Skeletal muscle cell (primary cell): ENCODE results near the gene EGFL7.

Source experiments
- DNase-seq: peaks from one replicate; pipeline ENCODE4 v3.0.0-alpha.2; 2010; ENCODE audit warnings: low read depth
- H3K4me3 ChIP-seq: 2 replicates; pipeline ENCODE4 v1.5.1; 2011; ENCODE audit warnings: low read depth, mild to moderate bottlenecking, control low read depth, low read length, moderate library complexity

Gene EGFL7

DNA sequence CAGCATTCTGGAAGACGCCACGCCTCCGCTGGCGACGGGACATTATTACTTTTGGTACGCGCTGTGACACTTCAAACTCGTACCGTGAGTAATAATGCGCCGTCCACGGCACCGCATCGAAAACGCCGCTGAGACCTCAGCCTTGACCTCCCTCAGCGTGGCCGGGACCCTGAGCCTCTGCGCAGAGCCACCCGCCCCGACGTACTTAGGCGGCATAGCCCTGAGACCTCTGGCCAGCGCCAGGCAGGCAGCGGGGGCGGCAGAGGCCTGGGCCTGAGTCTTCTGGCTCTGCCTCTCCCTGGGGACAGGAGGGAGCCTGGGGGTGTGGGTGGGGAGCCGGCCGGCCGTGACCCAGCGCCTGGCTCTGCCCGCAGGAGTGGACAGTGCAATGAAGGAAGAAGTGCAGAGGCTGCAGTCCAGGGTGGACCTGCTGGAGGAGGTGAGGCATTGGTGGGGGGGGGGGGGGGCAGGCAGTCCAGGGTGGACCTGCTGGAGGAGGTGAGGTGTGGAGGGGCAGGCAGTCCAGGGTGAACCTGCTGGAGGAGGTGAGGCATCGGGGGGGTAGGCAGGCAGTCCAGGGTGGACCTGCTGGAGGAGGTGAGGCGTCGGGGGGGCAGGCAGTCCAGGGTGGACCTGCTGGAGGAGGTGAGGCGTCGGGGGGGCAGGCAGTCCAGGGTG, 8.0 kb downstream of the EGFL7 start:
- H3K4me3 ChIP-seq: no peak overlapping the region
- DNase-seq: no peak

DNA sequence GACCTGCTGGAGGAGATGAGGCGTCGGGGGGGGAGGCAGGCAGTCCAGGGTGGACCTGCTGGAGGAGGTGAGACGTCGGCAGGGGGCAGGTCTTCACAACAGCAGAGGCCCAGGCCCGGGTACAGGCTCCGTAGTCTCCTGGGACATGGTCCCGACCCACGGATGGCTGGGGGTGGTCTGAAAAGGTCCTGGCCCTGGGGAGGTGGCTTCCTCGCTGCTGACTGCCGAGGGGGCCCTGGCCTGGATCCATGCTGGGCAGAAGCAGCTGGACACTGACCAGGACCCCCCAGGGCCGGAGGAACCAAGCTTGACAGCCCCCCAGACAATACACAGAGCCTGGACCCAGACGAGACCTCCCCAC, 8.5 kb downstream of the EGFL7 start:
- H3K4me3 ChIP-seq: no peak overlapping the region
- DNase-seq: no peak

DNA sequence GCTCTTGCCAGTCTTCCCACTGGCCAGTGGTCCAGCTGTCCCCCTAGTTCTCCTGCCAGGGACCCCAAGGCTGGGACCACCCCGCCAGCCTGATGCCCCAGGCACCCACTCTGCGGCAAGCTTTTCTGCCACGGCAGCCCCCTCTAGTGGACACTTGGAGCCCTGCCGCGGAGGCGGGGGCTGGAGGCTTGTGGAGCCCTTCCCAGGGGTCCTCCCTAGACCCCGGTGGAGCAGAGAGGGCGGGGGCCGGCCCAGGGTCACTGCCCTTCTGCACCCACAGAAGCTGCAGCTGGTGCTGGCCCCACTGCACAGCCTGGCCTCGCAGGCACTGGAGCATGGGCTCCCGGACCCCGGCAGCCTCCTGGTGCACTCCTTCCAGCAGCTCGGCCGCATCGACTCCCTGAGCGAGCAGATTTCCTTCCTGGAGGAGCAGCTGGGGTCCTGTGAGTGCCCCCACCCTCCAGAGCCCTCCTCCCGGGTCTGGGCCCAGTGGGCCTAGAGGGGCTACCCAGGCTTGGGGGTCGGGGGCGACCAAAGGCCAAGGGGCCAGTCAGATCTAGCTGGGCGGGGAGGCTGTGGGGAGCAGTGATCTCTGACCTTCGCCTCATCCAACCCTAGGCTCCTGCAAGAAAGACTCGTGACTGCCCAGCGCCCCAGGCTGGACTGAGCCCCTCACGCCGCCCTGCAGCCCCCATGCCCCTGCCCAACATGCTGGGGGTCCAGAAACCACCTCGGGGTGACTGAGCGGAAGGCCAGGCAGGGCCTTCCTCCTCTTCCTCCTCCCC, 9.1 kb downstream of the EGFL7 start:
- no peak overlapping the region for H3K4me3 ChIP-seq
- DNase-seq: no peak

DNA sequence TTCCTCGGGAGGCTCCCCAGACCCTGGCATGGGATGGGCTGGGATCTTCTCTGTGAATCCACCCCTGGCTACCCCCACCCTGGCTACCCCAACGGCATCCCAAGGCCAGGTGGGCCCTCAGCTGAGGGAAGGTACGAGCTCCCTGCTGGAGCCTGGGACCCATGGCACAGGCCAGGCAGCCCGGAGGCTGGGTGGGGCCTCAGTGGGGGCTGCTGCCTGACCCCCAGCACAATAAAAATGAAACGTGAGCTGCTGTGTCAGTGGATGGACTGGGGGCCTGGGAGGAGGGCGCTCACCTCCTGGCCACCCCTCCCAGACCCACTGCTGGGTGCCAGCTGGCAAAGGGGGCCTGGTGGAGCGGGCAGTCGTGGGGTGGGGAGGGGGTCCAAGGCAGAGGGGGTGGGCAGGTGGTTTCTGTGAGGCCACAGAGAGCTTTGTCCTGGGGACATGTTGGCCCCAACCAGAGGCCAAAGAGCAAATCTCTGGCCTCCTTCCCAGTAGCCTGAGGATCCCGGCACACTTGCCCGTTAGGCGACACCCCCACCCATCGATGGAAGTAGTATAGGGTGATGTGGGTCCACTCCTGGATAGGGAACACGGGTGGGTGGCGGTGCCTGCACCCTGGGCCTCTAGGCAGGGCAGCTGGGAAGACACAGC, 9.8 kb downstream of the EGFL7 start:
- no peak overlapping the region for H3K4me3 ChIP-seq
- DNase-seq: no peak

DNA sequence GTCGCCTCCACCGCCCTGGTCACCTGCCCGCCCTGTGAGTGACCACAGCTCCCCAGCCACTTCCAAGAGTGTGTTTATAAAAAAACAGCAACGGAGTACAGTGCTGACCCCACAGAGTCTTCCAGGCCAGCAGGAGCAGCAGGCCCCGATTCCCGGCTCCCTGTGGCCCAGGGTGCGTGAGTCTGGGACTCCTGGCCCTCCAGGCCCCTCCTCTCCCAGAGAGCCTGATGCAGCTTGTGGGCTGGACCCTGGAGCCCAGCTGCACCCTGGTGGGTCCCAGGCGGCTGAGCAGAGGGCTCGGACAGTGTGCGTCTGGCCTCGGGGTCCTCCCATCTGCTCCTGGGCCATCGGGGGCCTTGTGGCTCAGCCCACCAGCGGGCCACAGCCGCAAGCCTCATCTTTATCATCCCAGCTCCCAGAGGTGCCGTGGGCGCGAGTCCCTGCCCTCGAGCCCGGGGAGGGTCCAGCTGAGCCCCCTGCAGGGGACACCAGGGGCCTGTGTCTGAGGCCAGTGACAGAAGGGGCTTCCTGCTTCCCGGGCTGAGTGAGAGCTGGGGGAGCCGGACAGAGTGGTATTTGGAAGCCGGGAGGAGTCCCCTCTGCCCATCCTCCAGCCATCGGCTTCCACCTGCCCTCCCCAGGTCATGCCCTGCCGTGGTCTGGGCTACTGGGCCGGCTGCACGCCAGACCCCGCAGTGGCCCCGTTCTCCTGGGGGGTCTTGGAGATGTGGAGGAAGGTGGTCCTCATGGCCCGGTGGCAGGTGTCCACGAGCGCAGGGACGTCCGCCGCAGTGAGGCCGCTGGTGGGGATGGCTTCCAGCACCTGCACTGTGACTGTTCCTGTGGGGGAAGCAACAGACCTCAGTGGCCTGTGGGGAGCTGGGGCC, 10.6 kb downstream of the EGFL7 start:
- DNase-seq: no peak
- H3K4me3 ChIP-seq: no peak overlapping the region

DNA sequence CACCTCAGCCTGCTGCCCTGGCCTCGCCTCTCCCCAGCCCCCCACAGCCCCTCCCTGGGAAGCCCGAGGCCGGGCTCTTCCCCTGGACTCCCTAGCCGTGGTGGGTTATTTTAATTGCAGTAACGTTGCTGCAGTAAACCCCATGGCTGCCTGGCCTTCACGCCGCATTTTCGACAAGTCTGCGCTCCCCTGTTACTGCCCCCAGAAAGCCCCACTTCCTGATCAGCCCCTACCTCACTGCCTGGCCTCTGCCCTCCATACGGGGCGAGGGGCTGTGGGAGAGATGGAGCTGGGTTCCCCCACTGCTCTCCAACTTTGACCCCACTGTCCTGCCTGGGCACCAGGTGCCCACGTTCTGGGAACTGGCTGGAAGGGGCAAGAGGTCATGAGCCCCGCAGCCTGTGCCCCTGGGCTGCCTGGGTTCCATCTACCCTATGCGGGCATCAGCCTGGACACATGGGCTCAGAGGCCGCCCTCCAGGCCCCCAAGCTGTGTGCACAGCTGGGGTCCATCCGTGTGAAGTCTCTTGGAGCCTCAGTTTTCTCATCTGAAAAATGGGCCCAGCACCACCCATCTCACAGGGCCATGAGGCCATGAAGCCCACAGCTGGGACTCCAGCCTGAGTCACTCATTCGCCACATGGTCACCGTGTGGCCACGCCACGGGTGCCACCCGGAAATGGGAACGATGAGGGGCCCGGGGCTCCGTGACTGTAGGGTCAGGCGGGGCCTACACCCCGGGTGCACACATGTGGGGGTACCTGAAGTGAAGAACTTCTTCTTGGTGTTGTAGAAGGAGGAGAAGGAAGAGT, 11.5 kb downstream of the EGFL7 start:
- DNase-seq: no peak
- H3K4me3 ChIP-seq: no peak overlapping the region

DNA sequence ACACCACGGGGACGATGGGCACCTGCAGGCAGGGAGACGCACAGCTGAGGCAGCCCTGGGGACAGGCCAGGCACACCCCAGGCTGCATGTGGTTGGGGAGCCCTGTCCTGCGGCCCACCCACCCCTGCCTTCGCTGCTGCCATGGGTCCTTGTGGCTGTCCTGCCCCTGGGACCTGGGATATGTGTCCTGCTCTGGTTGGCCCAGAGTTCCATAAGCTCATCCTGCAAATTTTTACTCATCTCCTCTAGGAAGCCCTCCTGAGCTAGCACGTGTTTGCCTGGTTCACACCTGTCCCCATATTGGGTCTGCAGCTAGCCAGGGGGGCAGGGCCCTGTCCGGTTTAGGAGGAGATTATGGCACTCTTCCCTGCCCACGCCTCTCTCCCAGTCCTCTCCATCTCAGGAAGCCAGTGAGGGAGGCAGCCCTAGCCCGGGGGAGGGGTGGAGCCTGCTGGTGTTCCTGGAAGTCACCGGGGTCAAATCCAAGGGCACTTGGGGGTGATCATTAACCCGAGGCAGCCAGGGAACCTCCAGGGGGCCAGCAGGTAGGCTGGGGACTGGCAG, 12.2 kb downstream of the EGFL7 start:
- H3K4me3 ChIP-seq: no peak overlapping the region
- no peak for DNase-seq

DNA sequence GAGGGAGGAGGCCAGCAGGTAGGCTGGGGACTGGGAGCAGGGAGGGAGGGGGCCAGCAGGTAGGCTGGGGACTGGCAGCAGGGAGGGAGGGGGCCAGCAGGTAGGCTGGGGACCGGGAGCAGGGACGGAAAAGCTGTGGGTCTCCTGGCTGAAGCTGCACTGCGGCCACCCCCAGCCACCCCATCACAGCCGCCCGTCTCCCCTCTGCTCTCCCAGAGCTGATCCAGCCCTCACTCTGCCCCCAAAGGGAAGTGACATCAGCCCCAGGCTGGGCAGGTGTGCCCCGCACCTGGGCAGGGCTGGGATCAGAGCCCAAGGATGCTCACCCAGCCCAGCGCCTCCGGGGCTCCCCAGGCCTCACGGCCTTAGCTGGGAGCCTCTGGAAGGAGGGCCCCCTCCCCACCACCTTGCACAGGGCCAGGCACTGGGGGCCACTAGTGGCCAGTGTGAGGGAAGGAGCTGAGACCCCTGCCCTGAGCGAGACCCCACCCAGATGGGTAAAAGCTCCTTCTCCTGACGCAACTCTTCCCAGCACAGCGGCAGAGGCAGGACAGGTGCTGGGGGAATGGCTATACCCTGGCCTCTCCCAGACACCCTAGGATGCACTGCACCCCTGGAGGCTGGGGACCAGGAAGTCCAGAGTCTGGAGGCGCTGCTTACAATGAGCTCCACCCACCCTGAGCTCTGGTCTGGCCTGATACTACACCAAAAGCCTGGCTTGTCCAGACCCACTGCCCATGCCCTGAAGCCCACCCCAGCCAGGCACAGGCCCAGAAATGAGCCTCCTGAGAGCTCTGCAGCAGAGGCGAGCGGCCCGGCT, 13.0 kb downstream of the EGFL7 start:
- DNase-seq: no peak
- H3K4me3 ChIP-seq: no peak overlapping the region

DNA sequence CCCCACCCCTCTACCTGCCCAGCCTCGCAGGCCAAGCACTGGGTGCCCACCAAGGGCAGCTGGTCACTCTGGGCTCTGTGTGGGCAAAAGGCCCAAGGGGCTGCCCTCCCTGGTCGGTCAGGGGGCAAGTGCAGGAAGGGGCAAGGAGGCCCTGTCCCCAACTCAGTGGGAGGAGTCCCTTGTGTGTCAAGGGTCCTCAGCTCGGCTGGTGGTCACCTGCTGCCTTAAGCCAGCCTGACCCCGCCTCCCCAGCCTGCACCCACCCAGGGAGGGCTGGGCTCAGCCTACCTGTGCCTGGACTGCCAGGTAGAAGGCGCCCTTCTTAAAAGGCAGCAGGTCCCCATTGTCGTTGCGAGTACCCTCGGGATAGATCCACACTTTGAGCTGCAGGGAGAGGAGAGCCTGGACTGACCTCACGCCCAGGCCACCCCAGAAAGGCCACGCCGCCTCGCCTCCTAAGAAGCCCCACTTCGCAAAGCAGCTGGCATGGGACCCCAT, 13.6 kb downstream of the EGFL7 start:
- H3K4me3 ChIP-seq: no peak overlapping the region
- no peak for DNase-seq

DNA sequence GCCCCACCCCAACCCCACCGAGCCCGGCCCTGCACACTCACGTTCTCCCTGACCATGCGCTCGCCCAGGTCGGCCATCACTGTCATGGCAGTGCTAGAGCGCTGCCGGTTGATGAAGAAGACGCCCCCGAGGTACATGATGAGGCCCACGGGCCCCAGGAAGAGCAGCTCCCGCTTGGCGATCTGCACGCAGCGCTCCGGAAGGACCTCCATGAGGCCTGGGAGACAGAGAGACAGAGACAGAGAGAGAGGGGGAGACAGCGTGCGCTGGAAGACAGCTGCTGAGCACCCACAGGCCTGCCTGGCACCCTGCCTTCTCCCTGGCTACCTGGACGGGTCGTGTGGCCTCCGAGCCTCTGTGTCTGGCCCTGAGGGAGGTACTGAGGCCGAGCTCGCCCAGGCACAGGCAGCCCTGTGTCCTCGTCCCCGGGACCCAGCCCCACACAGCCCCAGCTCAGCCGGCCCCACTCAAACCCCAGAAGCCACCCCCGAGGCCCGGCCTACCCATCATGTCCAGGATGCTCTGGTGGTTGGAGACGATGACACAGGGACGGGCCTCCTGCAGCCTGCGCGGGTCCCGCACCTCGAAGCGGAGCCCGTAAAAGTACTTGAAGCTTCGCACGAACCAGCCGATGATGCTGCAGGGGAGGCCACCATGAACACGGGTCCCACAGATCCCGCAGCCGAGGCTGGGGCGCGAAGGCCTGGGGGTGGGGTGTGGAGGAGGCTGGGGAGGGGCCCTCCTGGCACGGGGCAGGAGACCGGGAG, 14.4 kb downstream of the EGFL7 start:
- DNase-seq: no peak
- no peak overlapping the region for H3K4me3 ChIP-seq

DNA sequence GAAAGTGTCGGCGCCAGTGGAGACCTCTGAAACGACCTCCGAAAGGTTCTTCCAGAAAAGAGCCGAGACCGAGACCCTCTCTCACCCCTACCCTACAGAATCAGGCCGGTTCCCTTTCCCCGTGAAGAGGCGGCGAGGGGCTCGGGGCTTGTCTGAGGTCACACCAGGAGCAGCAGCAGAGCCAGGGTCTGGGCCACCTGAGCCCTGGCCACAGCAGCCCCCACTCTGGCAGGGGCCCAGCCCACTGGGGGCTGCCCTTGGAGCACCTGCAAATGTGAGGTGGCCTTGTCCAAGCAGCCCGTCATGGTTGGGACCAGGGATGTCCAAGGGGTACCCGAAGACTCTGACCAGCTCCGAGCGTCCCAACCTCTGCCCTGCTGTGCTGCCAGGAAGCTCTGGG, 15.3 kb downstream of the EGFL7 start:
- no peak for DNase-seq
- H3K4me3 ChIP-seq: no peak overlapping the region

DNA sequence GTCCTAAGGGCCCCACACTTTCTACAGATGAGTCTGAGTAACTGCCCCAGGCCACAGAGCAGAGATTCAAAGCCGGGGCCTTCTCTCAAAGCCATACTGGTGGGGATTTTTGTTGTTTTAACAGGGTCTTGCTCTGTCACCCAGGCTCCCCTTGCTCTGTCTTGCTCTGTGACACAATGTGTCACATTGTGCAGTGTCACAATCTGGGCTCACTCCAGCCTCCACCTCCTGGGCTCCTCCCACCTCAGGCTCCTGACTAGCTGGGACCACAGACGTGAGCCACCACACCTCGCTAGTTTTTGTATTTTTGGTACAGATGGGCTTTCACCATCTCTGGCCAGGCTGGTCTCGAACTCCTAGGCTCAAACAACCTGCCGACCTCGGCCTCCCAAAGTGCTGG, 15.9 kb downstream of the EGFL7 start:
- DNase-seq: no peak
- H3K4me3 ChIP-seq: no peak overlapping the region

DNA sequence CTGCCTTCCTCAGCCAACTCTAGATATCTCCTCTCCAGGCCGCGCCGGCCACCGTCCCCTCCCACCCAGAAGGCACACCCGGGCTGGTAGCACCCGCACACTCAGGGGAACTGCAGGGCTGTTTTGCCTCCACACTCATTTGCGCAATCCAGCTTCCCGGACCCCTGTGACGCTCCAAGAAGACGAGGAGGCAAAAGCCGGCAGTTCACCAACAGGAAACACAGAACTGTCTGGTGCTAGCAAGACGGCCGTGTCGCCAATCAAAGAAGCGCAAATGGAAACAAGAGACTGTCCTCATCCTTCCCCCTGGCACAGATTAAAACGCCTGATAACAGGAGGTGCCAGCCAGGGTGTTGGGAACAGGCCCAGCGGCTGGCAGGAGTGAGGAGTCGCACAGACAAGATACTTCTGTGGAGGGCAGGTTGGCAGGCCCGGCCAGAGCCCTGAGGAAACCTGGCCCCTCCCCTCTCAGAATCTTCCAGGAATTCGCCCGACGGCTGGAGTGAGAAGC, 16.8 kb downstream of the EGFL7 start:
- no peak for DNase-seq
- no peak overlapping the region for H3K4me3 ChIP-seq

DNA sequence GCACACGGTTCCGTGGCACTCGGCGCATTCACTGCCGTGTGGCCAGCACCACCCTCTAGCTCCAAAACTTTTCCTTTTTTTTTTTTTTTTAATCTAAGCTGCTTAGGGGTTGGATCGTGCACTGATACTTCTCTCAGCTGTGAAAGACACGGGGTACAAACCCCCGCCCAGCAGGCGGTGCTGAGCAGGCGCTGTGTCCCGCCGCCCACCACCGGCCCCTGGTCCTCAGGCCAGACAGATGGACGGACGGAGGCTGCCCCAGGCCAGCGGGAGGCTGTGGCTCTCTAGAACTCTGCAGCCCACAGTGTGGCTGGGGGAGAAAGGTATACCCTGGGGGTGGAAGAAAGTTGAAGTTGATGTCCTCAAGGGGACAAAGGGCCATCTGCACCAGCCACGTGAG, 18.3 kb downstream of the EGFL7 start:
- DNase-seq: no peak
- no peak overlapping the region for H3K4me3 ChIP-seq

DNA sequence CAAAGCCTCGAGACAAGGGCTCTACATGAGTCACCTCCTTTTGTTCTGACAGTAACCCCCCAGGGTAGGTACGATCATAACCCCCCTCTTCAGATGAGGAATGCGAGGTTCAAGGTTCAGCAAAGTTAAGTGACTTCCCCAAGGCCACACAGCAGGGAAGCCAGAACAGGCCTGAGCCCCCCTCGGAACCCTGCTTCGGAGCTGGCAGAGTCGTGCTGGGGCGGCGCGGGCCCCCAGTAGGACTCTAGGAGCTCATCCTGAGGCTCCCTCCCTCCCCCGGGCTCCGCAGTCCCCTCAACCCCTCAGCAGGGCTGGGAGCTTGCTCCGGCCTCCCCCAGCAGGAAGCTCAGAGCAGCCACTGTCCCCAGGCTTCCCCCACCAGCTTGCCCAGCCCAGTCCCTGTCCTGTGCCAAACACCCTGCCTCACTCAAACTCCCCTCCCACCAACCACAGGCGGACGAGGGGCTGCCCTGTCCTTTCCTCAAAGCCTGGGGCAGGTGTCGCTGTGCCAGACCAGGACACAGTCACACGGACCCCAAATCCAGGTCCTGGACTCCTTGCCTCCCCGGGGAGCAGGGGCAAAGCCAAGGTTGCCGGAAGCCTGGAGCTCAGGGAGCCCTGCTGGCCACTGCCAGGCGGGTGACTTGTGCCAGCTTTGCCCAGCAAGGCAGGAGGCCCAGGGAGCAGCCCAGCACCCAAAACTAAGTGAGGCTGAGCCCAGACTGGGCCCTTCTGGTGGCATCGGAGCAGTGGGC, 19.4 kb downstream of the EGFL7 start:
- DNase-seq: no peak
- H3K4me3 ChIP-seq: no peak overlapping the region

DNA sequence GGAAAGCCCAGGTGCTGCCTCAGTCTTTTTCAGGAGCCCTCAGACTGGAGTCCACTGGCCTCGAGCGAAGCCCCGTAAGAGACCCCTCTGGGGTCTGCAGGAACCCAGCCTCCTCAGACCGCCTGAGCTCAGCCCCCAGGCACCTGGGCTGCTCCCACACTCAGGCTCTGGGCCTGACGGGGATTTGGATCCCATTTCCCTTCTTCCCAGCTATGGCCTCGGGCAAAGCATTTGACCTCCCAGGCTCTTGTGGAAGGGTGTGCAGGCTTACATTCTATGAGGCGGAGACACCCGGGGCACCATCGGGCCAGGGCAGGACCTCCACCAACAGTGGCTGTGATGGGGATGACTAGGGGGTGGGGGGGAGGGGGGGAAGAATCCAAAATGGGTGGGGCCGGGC, 20.0 kb downstream of the EGFL7 start:
- DNase-seq: no peak
- H3K4me3 ChIP-seq: no peak overlapping the region
